ENCODE results near the gene TBL2.

- TF ChIP-seq CTCF (conservative IDR thresholded peaks at IDR 0.05; ENCODE audit: low read depth, low read length) (peak; percentile 23; the same call in 1 of the 2 replicates), POLR2A (IDR thresholded peaks at IDR 0.05; ENCODE audit: low read depth, low read length) (peak; percentile 97), RFX5 (IDR thresholded peaks at IDR 0.05; ENCODE audit: low read depth, low read length) (no peak), MAZ (IDR thresholded peaks at IDR 0.05; ENCODE audit: borderline replicate concordance, low read depth, low read length) (peak; percentile 64; the same call in 1 of the 2 replicates), SMC3 (IDR thresholded peaks at IDR 0.05; ENCODE audit: low read depth, low read length) (no peak), CEBPB (IDR thresholded peaks at IDR 0.05; ENCODE audit: low read depth, low read length) (no peak), MAFK (IDR thresholded peaks at IDR 0.05; ENCODE audit: low read depth, low read length) (no peak), RCOR1 (IDR thresholded peaks at IDR 0.05; ENCODE audit: insufficient replicate concordance, low read length) (no peak), BHLHE40 (IDR thresholded peaks at IDR 0.05; ENCODE audit: low read depth, low read length) (no peak), CHD1 (IDR thresholded peaks at IDR 0.05; ENCODE audit: low read depth, low read length) (no peak), FOS (IDR thresholded peaks at IDR 0.05; ENCODE audit: low read depth, low read length) (no peak), MXI1 (IDR thresholded peaks at IDR 0.05; ENCODE audit: borderline replicate concordance, low read depth, low read length) (peak; percentile 60; the same call in 1 of the 2 replicates), RAD21 (IDR thresholded peaks at IDR 0.05; ENCODE audit: low read length) (no peak)
- TF ChIP-seq, protein P1, sequence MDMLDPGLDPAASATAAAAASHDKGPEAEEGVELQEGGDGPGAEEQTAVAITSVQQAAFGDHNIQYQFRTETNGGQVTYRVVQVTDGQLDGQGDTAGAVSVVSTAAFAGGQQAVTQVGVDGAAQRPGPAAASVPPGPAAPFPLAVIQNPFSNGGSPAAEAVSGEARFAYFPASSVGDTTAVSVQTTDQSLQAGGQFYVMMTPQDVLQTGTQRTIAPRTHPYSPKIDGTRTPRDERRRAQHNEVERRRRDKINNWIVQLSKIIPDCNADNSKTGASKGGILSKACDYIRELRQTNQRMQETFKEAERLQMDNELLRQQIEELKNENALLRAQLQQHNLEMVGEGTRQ (IDR thresholded peaks at IDR 0.05; ENCODE audit: low read depth, low read length), result no peak
Observed at GRCh38 chr7:73578342-73579128, at the start of gene TBL2.

All from IMR-90 (cell line).